Parathyroid adenoma (tissue), 2 donors: ENCODE results near the gene USF1.
"Not testable (repeated sequence)": the region's sequence is repeated elsewhere in the genome, so short reads cannot be mapped to it uniquely, and the experiment has no call there.

Experiments
- H2AFZ ChIP-seq: fragments of 300-600 bp; sonication (generic); one replicate; pipeline ENCODE4 v1.7.0; 2017; ENCODE audit warnings: antibody characterized with exemption, mild to moderate bottlenecking
- H3K27ac ChIP-seq: fragments of 300-600 bp; sonication (generic); one replicate; pipeline ENCODE4 v1.7.0; 2017
- H3K27me3 ChIP-seq: fragments of 300-600 bp; sonication (generic); one replicate; pipeline ENCODE4 v1.7.0; 2017; ENCODE audit warnings: low read length; ENCODE audit not compliant: control insufficient read depth, insufficient read depth
- H3K36me3 ChIP-seq: fragments of 300-600 bp; sonication (generic); one replicate; pipeline ENCODE4 v1.7.0; 2017; ENCODE audit warnings: low read length; ENCODE audit not compliant: control insufficient read depth, insufficient read depth
- H3K4me1 ChIP-seq: fragments of 300-600 bp; sonication (generic); one replicate; pipeline ENCODE4 v1.7.0; 2017; ENCODE audit warnings: control low read depth
- H3K4me2 ChIP-seq: fragments of 300-600 bp; sonication (generic); one replicate; pipeline ENCODE4 v1.7.0; 2017; ENCODE audit warnings: low read length
- H3K4me3 ChIP-seq: fragments of 300-600 bp; sonication (generic); one replicate; pipeline ENCODE4 v1.7.0; 2017; ENCODE audit warnings: low read depth, low read length
- H3K79me2 ChIP-seq: fragments of 300-600 bp; sonication (generic); one replicate; pipeline ENCODE4 v1.7.0; 2017; ENCODE audit warnings: control low read depth
- H3K9ac ChIP-seq: fragments of 300-600 bp; sonication (generic); one replicate; pipeline ENCODE4 v1.7.0; 2017; ENCODE audit warnings: mild to moderate bottlenecking
- H3K9me3 ChIP-seq: fragments of 300-600 bp; sonication (generic); one replicate; pipeline ENCODE4 v1.7.0; 2017; ENCODE audit warnings: low read length; ENCODE audit not compliant: control insufficient read depth
- TF ChIP-seq, protein P1 (sequence below): fragments of 300-600 bp; sonication (generic); IDR thresholded peaks from one replicate; pipeline ENCODE4 v1.7.0; 2017; ENCODE audit warnings: antibody characterized with exemption, mild to moderate bottlenecking
- donor health status: primary hyperparathyroidism.

The USF1 gene

DNA sequence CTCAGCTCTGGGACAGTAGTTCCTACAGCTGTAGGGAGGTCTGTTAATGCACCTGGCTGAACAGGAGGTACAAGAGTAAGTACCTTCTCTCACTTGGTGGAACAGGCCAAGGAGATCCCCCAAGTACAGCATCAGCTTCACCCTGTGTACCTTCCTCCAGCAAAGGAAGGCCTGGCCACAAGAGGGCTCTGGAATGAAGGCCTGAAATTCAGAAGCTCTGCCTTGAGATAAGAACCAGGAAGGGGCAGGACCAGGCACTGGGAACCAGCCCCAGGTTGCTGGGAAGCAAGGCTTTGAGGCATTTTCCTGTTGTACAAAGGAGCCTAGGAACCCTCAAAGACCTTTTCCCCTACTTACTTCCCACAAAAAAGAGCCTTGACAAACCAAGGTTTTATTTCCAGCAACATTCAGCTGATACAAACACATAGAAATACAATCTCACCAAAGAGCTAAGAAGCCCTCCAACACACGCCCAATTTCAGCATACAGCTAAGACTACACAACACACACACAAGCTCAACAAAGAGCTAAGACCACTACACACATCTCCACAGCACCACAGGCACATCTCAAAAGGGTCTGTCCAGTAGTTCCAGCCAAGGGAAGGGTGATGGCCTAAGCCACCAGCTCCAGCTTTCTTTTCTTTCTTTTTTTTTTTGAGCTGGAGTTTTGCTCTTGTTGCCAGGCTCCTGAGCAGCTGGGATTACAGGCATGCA is 48.3 kb downstream of the USF1 start:
- Histone ChIP-seq H3K36me3 (no peaks in the 10 kb centered on the region), H3K27me3 (no peaks in the 10 kb centered on the region), H3K4me2 (no peak overlapping the region), H3K79me2 (no peaks in the 10 kb centered on the region), H3K4me3 (no peak overlapping the region), H3K27ac (peak overlapping the region; percentile 65), H2AFZ (no peak overlapping the region), H3K9ac (no peak overlapping the region), H3K9me3 (no peaks in the 10 kb centered on the region), H3K4me1 (no peaks in the 10 kb centered on the region)
- TF ChIP-seq, protein P1, sequence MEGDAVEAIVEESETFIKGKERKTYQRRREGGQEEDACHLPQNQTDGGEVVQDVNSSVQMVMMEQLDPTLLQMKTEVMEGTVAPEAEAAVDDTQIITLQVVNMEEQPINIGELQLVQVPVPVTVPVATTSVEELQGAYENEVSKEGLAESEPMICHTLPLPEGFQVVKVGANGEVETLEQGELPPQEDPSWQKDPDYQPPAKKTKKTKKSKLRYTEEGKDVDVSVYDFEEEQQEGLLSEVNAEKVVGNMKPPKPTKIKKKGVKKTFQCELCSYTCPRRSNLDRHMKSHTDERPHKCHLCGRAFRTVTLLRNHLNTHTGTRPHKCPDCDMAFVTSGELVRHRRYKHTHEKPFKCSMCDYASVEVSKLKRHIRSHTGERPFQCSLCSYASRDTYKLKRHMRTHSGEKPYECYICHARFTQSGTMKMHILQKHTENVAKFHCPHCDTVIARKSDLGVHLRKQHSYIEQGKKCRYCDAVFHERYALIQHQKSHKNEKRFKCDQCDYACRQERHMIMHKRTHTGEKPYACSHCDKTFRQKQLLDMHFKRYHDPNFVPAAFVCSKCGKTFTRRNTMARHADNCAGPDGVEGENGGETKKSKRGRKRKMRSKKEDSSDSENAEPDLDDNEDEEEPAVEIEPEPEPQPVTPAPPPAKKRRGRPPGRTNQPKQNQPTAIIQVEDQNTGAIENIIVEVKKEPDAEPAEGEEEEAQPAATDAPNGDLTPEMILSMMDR = peak; percentile 38

DNA sequence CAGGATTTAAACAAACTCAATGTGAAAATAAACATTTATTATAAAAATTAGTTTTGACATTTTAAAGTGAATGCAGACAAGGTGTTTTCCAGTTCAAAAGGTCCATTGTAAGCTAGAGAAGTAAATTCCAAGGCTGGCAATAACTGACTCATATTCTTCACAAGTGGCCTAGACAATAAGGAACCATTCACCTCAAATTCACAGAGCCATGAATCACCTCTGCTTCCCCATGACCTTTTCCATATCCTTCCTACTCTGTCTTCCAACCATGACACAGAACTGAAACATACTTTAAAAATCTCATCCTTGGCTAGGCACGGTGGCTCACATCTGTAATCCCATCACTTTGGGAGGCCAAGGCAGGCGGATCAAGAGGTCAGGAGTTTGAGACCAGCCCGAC is 49.6 kb downstream of the USF1 start:
- Histone ChIP-seq H3K9me3 (no peaks in the 10 kb centered on the region), H3K4me2 (no peak overlapping the region), H2AFZ (no peak overlapping the region), H3K27me3 (no peaks in the 10 kb centered on the region), H3K79me2 (no peaks in the 10 kb centered on the region), H3K9ac (no peak overlapping the region), H3K4me3 (no peak overlapping the region), H3K27ac (no peak overlapping the region), H3K36me3 (no peaks in the 10 kb centered on the region), H3K4me1 (no peaks in the 10 kb centered on the region)
- TF ChIP-seq, protein P1 = no peak

DNA sequence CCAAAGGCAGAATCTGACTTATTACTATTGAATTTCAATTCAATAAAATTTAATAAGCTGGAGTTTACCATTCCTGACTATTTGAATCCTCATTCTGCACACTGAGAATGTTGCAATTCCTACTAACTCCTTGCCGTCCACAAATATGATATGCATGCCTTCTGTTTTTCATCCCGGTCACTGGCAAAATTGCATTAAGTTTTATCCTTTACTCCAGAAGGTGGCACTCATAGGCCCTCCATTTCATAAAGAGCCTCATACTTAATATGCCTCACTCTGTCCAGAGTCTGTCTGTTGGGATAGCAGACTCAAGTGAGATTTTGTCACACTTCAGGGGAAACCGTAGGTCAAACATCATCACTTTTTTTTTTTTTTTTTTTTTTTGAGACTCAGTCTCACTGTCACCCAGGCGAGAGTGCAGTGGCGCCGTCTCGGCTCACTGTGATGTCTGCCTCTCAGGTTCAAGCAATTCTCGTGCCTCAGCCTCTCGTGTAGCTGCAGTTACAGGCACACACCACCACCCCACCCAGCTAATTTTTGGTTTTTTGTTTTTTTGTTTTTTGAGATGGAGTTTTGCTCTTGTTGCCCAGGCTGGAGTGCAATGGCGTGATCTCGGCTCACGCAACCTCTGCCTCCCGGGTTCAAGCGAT is 52.1 kb downstream of the USF1 start:
- TF ChIP-seq, protein P1 = peak; percentile 41
- Histone ChIP-seq H3K4me2 (no peak overlapping the region), H3K9me3 (no peaks in the 10 kb centered on the region), H2AFZ (no peak overlapping the region), H3K4me1 (no peaks in the 10 kb centered on the region), H3K9ac (no peak overlapping the region), H3K4me3 (no peak overlapping the region), H3K27me3 (no peaks in the 10 kb centered on the region), H3K27ac (no peak overlapping the region), H3K79me2 (no peaks in the 10 kb centered on the region), H3K36me3 (no peaks in the 10 kb centered on the region)

DNA sequence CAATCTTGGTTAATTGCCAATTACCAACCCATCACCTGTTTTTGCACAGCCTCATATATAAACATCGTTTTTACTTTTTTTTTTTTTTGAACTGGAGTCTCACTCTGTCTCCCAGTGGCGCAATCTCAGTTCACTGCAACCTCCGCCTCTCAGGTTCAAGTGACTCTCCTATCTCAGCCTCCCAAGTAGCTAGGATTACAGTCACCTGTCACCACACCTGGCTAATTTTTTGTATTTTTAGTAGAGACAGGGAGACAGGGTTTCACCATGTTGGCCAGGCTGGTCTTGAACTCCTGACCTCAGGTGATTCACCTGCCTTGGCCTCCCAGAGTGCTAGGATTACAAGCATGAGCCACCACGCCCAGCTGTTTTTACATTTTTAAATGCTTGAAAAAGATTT is 53.7 kb downstream of the USF1 start:
- H3K9ac ChIP-seq, H3K27ac ChIP-seq, H3K36me3 ChIP-seq, H3K4me3 ChIP-seq, H3K79me2 ChIP-seq, H3K27me3 ChIP-seq, H2AFZ ChIP-seq, H3K9me3 ChIP-seq, H3K4me1 ChIP-seq, H3K4me2 ChIP-seq: not testable (repeated sequence)
